ENCODE data around the gene PYDC1. TPM values are rescaled to one million over a fixed set of nuclear protein-coding genes. Genes with fewer than 3 reads are reported as not detected.
"Not testable (repeated sequence)": the region's sequence is repeated elsewhere in the genome, so short reads cannot be mapped to it uniquely, and the experiment has no call there.

Gene PYDC1
- total RNA-seq, 1 donor from 2014 or later: not detected

DNA sequence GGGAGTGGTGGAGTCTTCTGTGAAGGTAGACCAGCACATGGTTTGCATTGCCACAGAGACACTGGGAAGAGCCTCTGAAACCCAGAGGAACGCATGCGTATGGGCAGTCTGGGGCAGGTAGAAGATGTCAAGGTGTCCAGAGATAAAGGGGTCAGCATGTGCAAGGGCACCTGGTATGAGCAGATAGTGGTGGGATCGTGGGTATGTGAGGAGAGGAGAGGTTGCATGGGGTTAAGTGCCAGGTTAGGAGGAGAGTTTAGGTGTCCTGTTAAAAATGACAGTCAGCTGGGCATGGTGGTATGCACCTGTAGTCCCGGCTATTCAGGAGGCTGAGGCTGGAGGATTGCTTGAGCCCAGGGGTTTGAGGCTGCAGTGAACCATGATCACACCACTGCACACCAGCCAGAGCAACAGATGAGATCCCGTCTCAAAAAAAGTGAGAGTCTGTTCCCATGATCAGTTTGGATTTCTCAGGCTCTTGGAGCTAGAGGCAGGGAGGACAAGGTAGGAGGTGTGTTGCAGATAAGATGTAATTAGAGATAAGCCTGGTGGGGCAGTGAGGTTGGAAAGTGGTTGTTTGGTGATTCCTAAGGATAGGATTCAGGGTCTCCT lies 17.4 kb downstream of the PYDC1 start:
- no peak for DNase-seq (ENCODE audit: low spot score)
- intact Hi-C loops (cut with DNase I): no loop called here

- DNase-seq (ENCODE audit: low spot score): no peak
- intact Hi-C loops (cut with DNase I): no loop called here
Observed at GRCh38 chr16:31198207-31198882, 18.6 kb downstream of the PYDC1 start.

- intact Hi-C loops (cut with DNase I): no loop called here
Observed at GRCh38 chr16:31196324-31197088, 20.4 kb downstream of the PYDC1 start.

DNA sequence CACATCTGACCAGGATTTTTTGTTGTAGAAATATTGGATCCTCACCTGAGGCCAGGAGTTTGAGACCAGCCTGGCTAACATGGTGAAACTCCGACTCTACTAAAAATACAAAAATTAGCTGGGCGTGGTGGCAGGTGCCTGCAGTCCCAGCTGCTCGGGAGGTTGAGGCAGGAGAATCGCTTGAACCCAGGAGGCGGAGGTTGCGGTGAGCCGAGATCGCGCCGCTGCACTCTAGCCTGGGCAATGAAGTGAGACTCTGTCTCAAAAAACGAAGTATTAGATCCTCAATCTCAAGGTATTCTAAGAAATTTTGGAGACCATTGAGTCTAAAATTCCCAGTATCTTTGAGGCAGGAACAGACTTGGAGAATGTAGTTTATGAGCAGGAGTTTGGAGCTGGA lies 21.1 kb downstream of the PYDC1 start:
- DNase-seq (ENCODE audit: low spot score): peak; percentile 4
- intact Hi-C loops (cut with DNase I): not testable (repeated sequence)

More at GRCh38 chr16:31196324-31197088, 20.4 kb downstream of the PYDC1 start:
- DNase-seq (ENCODE audit: low spot score): peak; percentile 78

- intact Hi-C loops (cut with DNase I): no loop called here
- DNase-seq (ENCODE audit: low spot score): peak; percentile 7
Observed at GRCh38 chr16:31194898-31195297, 22.0 kb downstream of the PYDC1 start.

DNA sequence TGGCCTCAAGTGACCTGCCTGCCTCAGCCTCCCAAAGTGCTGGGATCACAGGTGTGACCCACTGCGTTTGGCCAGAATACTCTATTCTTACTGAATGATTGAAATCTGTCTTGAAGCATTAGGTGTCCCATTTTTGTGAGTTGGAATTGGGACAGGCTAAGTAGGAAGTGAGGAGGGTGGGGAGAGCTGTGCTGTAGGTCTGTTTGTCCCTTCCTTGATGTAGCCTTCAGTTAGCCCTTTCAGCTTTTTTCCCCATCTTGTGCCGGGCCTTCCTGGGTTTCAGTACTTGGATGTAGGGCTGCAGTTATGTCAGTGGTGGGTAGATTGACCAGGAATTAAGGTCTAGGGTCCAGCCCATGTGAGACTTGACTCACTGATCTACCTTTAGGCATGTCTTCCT lies 23.1 kb downstream of the PYDC1 start:
- DNase-seq (ENCODE audit: low spot score): peak; percentile 5
- intact Hi-C loops (cut with DNase I): no loop called here

DNA sequence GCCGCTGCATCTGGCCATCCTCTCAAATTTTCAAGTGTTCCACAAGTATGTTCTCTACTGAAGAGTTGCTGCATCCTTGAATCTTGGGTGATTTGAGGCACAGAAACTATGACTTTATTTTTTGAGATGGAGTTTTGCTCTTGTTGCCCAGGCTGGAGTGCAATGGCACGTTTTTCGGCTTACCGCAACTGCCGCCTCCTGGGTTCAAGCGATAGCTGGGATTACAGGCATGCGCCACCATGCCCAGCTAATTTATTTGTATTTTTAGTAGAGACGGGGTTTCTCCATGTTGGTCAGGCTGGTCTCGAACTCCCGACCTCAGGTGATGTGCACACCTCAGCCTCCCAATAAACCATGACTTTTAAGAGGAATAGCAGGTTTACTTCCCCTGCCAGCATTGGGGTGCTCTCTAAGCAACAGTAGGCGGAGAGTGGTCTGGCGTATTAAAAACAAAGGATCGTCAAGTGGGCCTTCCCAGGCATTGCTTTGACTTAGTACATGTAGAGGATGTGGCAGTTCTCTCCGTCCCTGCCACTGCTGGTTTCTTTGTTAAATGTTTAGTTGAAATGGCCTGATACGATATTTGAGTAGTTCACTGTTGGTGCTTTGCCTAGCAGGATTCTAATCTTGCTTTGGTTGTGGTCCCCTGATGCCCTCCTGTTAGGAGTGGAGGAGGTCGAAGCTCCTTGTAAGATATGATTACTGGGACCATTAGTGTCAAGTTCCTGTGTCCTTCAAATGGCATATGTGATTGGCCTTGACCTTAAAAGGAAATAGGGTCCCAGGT lies 23.9 kb downstream of the PYDC1 start:
- peak; percentile 51 for DNase-seq (ENCODE audit: low spot score)
- intact Hi-C loops (cut with DNase I): no loop called here

GRCh38 chr16:31191697-31192428 lies 25.1 kb downstream of the PYDC1 start:
- intact Hi-C loops (cut with DNase I): no loop called here
- DNase-seq (ENCODE audit: low spot score): peak; percentile 15

DNA sequence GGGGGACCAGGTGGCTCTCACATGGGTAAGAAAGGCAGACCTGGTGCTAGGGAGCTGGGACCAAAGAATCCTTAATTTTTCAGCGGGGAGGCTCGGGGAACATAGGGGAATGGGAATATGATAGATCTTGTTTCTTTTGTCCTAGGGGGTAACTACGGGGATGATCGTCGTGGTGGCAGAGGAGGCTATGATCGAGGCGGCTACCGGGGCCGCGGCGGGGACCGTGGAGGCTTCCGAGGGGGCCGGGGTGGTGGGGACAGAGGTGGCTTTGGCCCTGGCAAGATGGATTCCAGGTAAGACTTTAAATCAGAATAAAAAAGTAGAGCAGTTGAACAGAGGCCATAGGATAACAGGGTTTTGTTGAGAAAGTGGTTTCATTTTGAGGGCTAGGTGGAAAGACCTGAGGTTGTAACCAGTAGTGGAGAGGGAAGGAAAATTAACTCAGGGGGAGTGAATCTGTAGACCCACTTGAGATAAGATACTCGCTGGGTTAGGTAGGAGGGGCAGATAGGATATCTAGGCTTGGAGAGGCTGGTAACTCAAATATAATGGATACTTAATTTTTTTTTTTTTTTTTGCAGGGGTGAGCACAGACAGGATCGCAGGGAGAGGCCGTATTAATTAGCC lies 26.0 kb downstream of the PYDC1 start:
- DNase-seq (ENCODE audit: low spot score): no peak
- intact Hi-C loops (cut with DNase I): no loop called here

- DNase-seq (ENCODE audit: low spot score): no peak
- intact Hi-C loops (cut with DNase I): no loop called here
Observed at GRCh38 chr16:31190061-31190460, 26.9 kb downstream of the PYDC1 start.

- DNase-seq (ENCODE audit: low spot score): no peak
- intact Hi-C loops (cut with DNase I): loop anchor here (10.0 kb wide), 2 partner anchors 75 to 195 kb away; partner anchors contain the start of gene KAT8
Observed at GRCh38 chr16:31189412-31189778, 27.5 kb downstream of the PYDC1 start.

DNA sequence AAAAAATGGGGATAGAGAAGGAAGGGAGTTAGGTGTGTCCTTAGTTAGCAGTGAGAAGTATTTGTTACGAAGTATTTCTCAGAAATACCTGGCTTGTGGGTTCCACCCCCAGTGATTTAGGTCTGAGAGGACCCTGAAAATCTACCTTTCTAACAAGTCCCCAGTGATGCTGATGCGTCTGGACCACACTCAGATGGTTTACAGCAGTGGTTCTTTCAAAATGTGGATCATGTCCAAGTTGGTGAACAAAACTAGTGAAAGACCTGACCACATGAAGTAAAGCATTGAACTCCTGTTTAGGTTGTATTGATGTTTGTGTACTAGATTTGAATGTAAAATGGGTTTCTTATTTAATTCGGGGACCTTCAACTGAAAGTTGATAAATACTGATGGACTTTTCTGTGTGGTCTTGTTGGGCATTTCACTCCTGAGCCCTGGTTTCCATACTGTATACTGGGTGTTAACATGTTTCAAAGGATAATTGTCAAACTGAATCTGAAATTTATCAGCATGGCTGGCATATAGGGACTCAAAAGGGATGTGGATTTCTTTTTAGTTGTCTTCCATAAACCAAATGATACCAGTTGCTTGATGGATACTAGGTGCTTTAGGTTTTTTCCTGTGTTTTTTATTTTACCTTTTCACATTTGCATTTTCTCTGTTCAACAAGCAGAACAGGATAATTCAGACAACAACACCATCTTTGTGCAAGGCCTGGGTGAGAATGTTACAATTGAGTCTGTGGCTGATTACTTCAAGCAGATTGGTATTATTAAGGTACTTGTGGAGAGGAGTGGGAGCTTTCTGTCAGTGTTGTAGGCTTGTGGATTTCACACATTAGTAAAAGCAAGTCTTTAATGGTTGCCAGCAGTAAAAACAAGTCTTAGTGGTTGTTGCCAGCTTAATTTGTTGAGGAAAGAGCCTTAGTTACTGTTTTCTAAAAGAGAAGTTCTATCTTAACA lies 28.2 kb downstream of the PYDC1 start:
- DNase-seq (ENCODE audit: low spot score): no peak
- intact Hi-C loops (cut with DNase I): loop anchor here (10.0 kb wide), 2 partner anchors 74 to 196 kb away; partner anchors contain the start of gene KAT8

GRCh38 chr16:31187808-31188189 lies 29.1 kb downstream of the PYDC1 start:
- intact Hi-C loops (cut with DNase I): loop anchor here (10.0 kb wide), 2 partner anchors 73 to 197 kb away; partner anchors contain the start of gene KAT8
- DNase-seq (ENCODE audit: low spot score): no peak

GRCh38 chr16:31186930-31187807 lies 29.8 kb downstream of the PYDC1 start:
- no peak for DNase-seq (ENCODE audit: low spot score)
- intact Hi-C loops (cut with DNase I): loop anchor here (10.0 kb wide), 2 partner anchors 72 to 198 kb away; partner anchors contain the start of gene KAT8

- intact Hi-C loops (cut with DNase I): loop anchor here (10.0 kb wide), 2 partner anchors 71 to 199 kb away; partner anchors contain the start of gene KAT8
- no peak for DNase-seq (ENCODE audit: low spot score)
Observed at GRCh38 chr16:31186176-31186575, 30.8 kb downstream of the PYDC1 start.

DNA sequence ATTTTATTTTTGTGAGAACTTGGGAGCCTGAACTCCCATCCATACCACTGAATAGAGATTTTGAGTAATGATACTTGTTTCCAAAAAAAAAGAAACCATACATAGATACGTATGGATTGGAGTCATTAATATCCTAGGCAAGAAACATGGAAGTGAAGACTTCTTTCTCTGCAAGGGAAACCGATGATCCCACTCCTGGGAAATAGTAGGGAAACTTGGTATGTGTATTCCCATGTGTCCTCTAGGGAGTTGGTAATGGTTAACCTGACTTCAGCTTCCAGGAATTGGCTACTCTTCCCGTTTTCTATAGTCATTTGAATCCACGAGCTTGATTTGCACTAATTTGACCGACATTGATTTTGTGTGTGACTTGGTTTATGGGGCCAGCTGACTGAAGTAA lies 31.6 kb downstream of the PYDC1 start:
- DNase-seq (ENCODE audit: low spot score): no peak
- intact Hi-C loops (cut with DNase I): loop anchor here (10.0 kb wide), 2 partner anchors 71 to 199 kb away; partner anchors contain the start of gene KAT8
